Endothelial cell of umbilical vein (primary cell): Measurements from ENCODE around the gene SERPINA3. TPM values are rescaled to one million over a fixed set of nuclear protein-coding genes. Genes with fewer than 3 reads are reported as not detected.

Source experiments
- BruUV-seq: library from RNA; stranded (reverse); fragments of 400-500 nt; replicated peaks from 2 replicates; lab custom pipeline; 2021; lab: Mats Ljungman, UMichigan
- CTCF ChIA-PET: fragments of 300-600, 350-600 bp; sonication (Branson Sonifier 250); formaldehyde crosslinking; loops from one replicate; lab custom pipeline; 2021; ENCODE audit warnings: antibody characterized with exemption, inconsistent platforms; lab: Charles Lee
- POLR2A ChIA-PET: fragments of 300-600, 350-600 bp; sonication (Branson Sonifier 250); formaldehyde crosslinking; loops from one replicate; lab custom pipeline; 2021; ENCODE audit warnings: antibody characterized with exemption, inconsistent platforms; lab: Charles Lee
- DNase-seq: peaks from one replicate; pipeline ENCODE4 v3.0.0-alpha.2; 2011; ENCODE audit warnings: low read depth, low spot score
- FAIRE-seq: peaks from 2 replicates; lab custom pipeline; 2011; peaks lifted over from hg19 to GRCh38; lab: Jason Lieb, UNC
- H2AFZ ChIP-seq: 2 replicates; pipeline ENCODE4 v1.6.0; 2012; ENCODE audit warnings: low read depth, low read length, control low read depth, inconsistent platforms
- H3K27ac ChIP-seq: 2 replicates; pipeline ENCODE4 v1.5.1; 2011; ENCODE audit warnings: low read depth, mild to moderate bottlenecking, control low read depth, low read length, moderate library complexity; ENCODE audit not compliant: insufficient read depth
- H3K27me3 ChIP-seq, 2 experiments: 2 replicates each; pipeline versions ENCODE4 v1.6.0 to v1.6.1; 2011; ENCODE audit warnings: low read length in 2 of 2, mixed read lengths in 1 of 2; ENCODE audit not compliant: control insufficient read depth in 2 of 2, insufficient read depth in 2 of 2
- H3K36me3 ChIP-seq, 2 experiments: 2 replicates in 1 of 2; 3 replicates in 1 of 2; pipeline ENCODE4 v1.5.1; 2011; ENCODE audit warnings: low read length in 2 of 2, mild to moderate bottlenecking in 1 of 2, moderate library complexity in 1 of 2; ENCODE audit not compliant: control insufficient read depth in 2 of 2, insufficient read depth in 2 of 2; ENCODE audit errors: extremely low read depth in 1 of 2
- H3K4me1 ChIP-seq: 3 replicates; pipeline ENCODE4 v1.5.1; 2011; ENCODE audit warnings: mild to moderate bottlenecking, low read length; ENCODE audit not compliant: control insufficient read depth, insufficient read depth; ENCODE audit errors: extremely low read depth
- H3K4me2 ChIP-seq: 2 replicates; pipeline ENCODE4 v1.6.1; 2011; ENCODE audit warnings: low read length, control low read depth, mixed read lengths; ENCODE audit not compliant: insufficient read depth
- H3K4me3 ChIP-seq, 3 experiments: fragments of 200-600 bp in 1 of 3; sonication (generic), shearing (Covaris generic) in 1 of 3; replicated peaks in 1 of 3; 2 replicates each; pipeline ENCODE4 v1.5.1; 2011 to 2016; ENCODE audit warnings: control low read depth in 3 of 3, low read length in 3 of 3, mild to moderate bottlenecking in 2 of 3, inconsistent platforms in 1 of 3, low read depth in 1 of 3, moderate library complexity in 1 of 3; ENCODE audit not compliant: insufficient read depth in 1 of 3
- H3K79me2 ChIP-seq: 2 replicates; pipeline ENCODE4 v1.6.0; 2012; ENCODE audit warnings: low read length, inconsistent platforms; ENCODE audit not compliant: control insufficient read depth, insufficient read depth
- H3K9ac ChIP-seq: replicated peaks from 2 replicates; pipeline ENCODE3; 2011; ENCODE audit warnings: low read length, control low read depth; ENCODE audit not compliant: insufficient read depth; ENCODE audit errors: extremely low read depth
- H3K9me1 ChIP-seq: replicated peaks from 3 replicates; pipeline ENCODE4 v1.6.0; 2011; ENCODE audit warnings: mild to moderate bottlenecking, low read length; ENCODE audit not compliant: control insufficient read depth, insufficient read depth; ENCODE audit errors: extremely low read depth
- H3K9me3 ChIP-seq: replicated peaks from 2 replicates; pipeline ENCODE4 v1.5.1; 2012; ENCODE audit warnings: low read length, inconsistent platforms; ENCODE audit not compliant: control insufficient read depth, insufficient read depth
- H4K20me1 ChIP-seq: replicated peaks from 2 replicates; pipeline ENCODE3; 2011; ENCODE audit warnings: mild to moderate bottlenecking, low read length; ENCODE audit not compliant: control insufficient read depth, insufficient read depth; ENCODE audit errors: extremely low read depth
- EZH2 ChIP-seq: IDR thresholded peaks from 2 replicates; pipeline ENCODE4 v1.6.1; 2012; ENCODE audit warnings: borderline replicate concordance, low read depth, mild to moderate bottlenecking, moderate library complexity, low read length, inconsistent platforms; ENCODE audit not compliant: severe bottlenecking
- FOS ChIP-seq: IDR thresholded peaks from 2 replicates; pipeline ENCODE4 v1.6.1; 2011; ENCODE audit warnings: mild to moderate bottlenecking, low read length, moderate library complexity, borderline replicate concordance; ENCODE audit not compliant: insufficient read depth
- GATA2 ChIP-seq: IDR thresholded peaks from 2 replicates; pipeline ENCODE4 v1.7.0; 2011; ENCODE audit warnings: low read depth, mild to moderate bottlenecking, moderate library complexity, mixed read lengths, low read length; ENCODE audit not compliant: insufficient read length, insufficient read depth
- JUN ChIP-seq: IDR thresholded peaks from 2 replicates; pipeline ENCODE4 v1.6.1; 2011; ENCODE audit warnings: borderline replicate concordance, low read depth; ENCODE audit not compliant: insufficient read length, insufficient read depth
- MYC ChIP-seq: IDR thresholded peaks from one replicate; pipeline ENCODE4 v1.6.1; 2011; ENCODE audit warnings: mild to moderate bottlenecking, low read depth, low read length
- POLR2A ChIP-seq: IDR thresholded peaks from 2 replicates; pipeline ENCODE4 v1.6.1; 2012; ENCODE audit warnings: low read depth, mild to moderate bottlenecking, control low read depth, low read length
- POLR2AphosphoS5 ChIP-seq: IDR thresholded peaks from 2 replicates; pipeline ENCODE4 v1.6.1; 2012; ENCODE audit warnings: low read depth, mild to moderate bottlenecking, control low read depth, low read length, moderate library complexity; ENCODE audit not compliant: insufficient read depth
- dilution Hi-C: fragments of 300-500 bp; cut with MboI; formaldehyde crosslinking; loops from one replicate; pipeline ENCODE4 v1.15.0; 2019; ENCODE audit warnings: low sequenced_read_pairs; ENCODE audit not compliant: extremely low pct_ligation_motif_present
- intact Hi-C: fragments of 100-400 bp; cut with micrococcal nuclease; formaldehyde crosslinking; loops from one replicate; pipeline ENCODE4 v1.10.0; 2022
- polyA plus RNA-seq, 4 experiments: library from polyadenylated mRNA; depleted of rRNA in 3 of 4; stranded (reverse) in 3 of 4; unstranded in 1 of 4; fragments of >200 nt; gene quantifications; 2 replicates each; pipeline versions ENCODE4 v1.2.1 to v1.2.3, GENCODE V29; 2011 to 2012; ENCODE audit warnings: missing spikeins in 1 of 4
- total RNA-seq: library from RNA; stranded (reverse); gene quantifications from 2 replicates; pipeline ENCODE4 v1.2.3, GENCODE V29; 2021
- TF ChIP-seq, protein P1 (sequence below): IDR thresholded peaks from 2 replicates; pipeline ENCODE4 v1.6.1; 2011; ENCODE audit not compliant: insufficient read depth, insufficient read length
- TF ChIP-seq, protein P2 (sequence below), 2 donors: IDR thresholded peaks; 1 replicate in 1 of 2; 2 replicates in 1 of 2; pipeline ENCODE4 v1.5.1; 2011; ENCODE audit warnings: low read length in 2 of 2, mild to moderate bottlenecking in 2 of 2, moderate library complexity in 2 of 2, control low read depth in 1 of 2, inconsistent platforms in 1 of 2, low read depth in 1 of 2; ENCODE audit not compliant: insufficient read depth in 1 of 2; ENCODE audit errors: extremely low read depth in 1 of 2

Gene SERPINA3
- total and polyA plus RNA-seq, 2 donors (not counting 3 experiments of a cell fraction or from before 2014, with no cell fraction given), result not detected

DNA sequence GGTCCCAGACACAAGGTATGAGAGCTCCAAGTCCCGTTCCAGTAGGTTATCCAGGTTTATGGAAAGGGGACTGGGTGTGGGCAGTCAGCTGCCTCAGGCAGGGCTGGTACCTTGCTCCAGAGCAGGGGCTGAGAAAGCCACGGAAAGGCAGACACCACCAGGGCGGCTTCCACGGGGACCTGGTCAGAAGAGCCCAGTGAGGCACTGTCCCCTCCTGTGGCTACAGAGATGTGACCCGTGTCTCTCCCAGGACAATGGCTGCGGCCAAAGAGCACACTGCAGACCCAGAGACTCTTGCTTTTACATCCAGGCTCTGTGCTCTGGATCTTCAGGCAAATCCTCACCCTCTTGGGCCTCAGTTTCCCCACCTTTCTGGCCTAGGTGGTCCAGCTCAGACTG is 42.2 kb upstream of the SERPINA3 start:
- no peaks in the 10 kb centered on the region for H4K20me1 ChIP-seq
- no peaks in the 10 kb centered on the region for H3K9me1 ChIP-seq
- no peaks in the 10 kb centered on the region for H3K79me2 ChIP-seq
- ChIA-PET CTCF (no interaction called here), POLR2A (no interaction called here)
- dilution Hi-C loops (no loop called here), intact Hi-C loops (no loop called here)
- H3K27me3 ChIP-seq, result no peaks in the 10 kb centered on the region
- no peaks in the 10 kb centered on the region for H3K36me3 ChIP-seq
- H2AFZ ChIP-seq, result no peak overlapping the region
- no peak overlapping the region for H3K9ac ChIP-seq
- DNase-seq (no peak), FAIRE-seq (no peak)
- no peaks in the 10 kb centered on the region for H3K9me3 ChIP-seq
- H3K4me3 ChIP-seq, result no peak overlapping the region
- no peaks in the 10 kb centered on the region for H3K4me1 ChIP-seq
- no peak overlapping the region for H3K4me2 ChIP-seq
- TF ChIP-seq JUN (no peak), EZH2 (no peak), MYC (no peak), POLR2A (no peak), POLR2AphosphoS5 (no peak), FOS (no peak), GATA2 (no peak)
- TF ChIP-seq, protein P1, sequence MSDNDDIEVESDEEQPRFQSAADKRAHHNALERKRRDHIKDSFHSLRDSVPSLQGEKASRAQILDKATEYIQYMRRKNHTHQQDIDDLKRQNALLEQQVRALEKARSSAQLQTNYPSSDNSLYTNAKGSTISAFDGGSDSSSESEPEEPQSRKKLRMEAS, result no peak
- TF ChIP-seq, protein P2, sequence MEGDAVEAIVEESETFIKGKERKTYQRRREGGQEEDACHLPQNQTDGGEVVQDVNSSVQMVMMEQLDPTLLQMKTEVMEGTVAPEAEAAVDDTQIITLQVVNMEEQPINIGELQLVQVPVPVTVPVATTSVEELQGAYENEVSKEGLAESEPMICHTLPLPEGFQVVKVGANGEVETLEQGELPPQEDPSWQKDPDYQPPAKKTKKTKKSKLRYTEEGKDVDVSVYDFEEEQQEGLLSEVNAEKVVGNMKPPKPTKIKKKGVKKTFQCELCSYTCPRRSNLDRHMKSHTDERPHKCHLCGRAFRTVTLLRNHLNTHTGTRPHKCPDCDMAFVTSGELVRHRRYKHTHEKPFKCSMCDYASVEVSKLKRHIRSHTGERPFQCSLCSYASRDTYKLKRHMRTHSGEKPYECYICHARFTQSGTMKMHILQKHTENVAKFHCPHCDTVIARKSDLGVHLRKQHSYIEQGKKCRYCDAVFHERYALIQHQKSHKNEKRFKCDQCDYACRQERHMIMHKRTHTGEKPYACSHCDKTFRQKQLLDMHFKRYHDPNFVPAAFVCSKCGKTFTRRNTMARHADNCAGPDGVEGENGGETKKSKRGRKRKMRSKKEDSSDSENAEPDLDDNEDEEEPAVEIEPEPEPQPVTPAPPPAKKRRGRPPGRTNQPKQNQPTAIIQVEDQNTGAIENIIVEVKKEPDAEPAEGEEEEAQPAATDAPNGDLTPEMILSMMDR (IDR thresholded peaks at IDR 0.05; ENCODE audit: extremely low read depth in 1 of 2, insufficient read depth in 1 of 2, low read depth in 1 of 2, low read length in 2 of 2), result no peak
- H3K27ac ChIP-seq, result no peak overlapping the region
- BruUV-seq, result no TSS peak
